ENCODE measurements around the gene NTN1. TPM values are rescaled to one million over a fixed set of nuclear protein-coding genes. Genes with fewer than 3 reads are reported as not detected.

NTN1 gene
- total RNA-seq, 4 donors from 2014 or later = 5.9 to 11.6 (median 8.5) TPM

- DNase-seq (ENCODE audit: low spot score in 2 of 2) = no peak
- no peak overlapping the region for H3K4me3 ChIP-seq (ENCODE audit: low read depth, poor library complexity, severe bottlenecking)
- intact Hi-C loops (cut with DNase I; ENCODE audit: low total_unique reads) = no loop called here
- no peak for TF ChIP-seq POLR2A (IDR thresholded peaks at IDR 0.05)
- 68 to 72% methylated on average over 23 of the region's 23 CpGs for WGBS, 2 donors
Measured at GRCh38 chr17:9231449-9232154, 210.3 kb downstream of the NTN1 start.

GRCh38 chr17:9232155-9232475, 210.8 kb downstream of the NTN1 start:
- TF ChIP-seq CTCF (IDR thresholded peaks at IDR 0.05) (no peak), POLR2A (IDR thresholded peaks at IDR 0.05) (no peak)
- no peak overlapping the region for H3K4me3 ChIP-seq (ENCODE audit: low read depth, poor library complexity, severe bottlenecking)
- WGBS, 2 donors = 83 to 96% methylated on average over 3 to 5 of the region's 6 CpGs
- intact Hi-C loops (cut with DNase I; ENCODE audit: low total_unique reads) = no loop called here
- no peak for DNase-seq (ENCODE audit: low spot score in 2 of 2)

GRCh38 chr17:9232591-9233270, 211.4 kb downstream of the NTN1 start:
- WGBS, 2 donors = 53 to 78% methylated on average over 14 to 22 of the region's 22 CpGs
- no peak for DNase-seq (ENCODE audit: low spot score in 2 of 2)
- no peak overlapping the region for H3K4me3 ChIP-seq (ENCODE audit: low read depth, poor library complexity, severe bottlenecking)
- TF ChIP-seq POLR2A (IDR thresholded peaks at IDR 0.05) = no peak
- no peak for TF ChIP-seq CTCF (IDR thresholded peaks at IDR 0.05)
- intact Hi-C loops (cut with DNase I; ENCODE audit: low total_unique reads) = no loop called here

- no peak for TF ChIP-seq POLR2A (IDR thresholded peaks at IDR 0.05)
- TF ChIP-seq CTCF (IDR thresholded peaks at IDR 0.05) = no peak
- WGBS, 2 donors = 67 to 92% methylated on average over 4 to 9 of the region's 9 CpGs
- intact Hi-C loops (cut with DNase I; ENCODE audit: low total_unique reads) = no loop called here
Measured at GRCh38 chr17:9233271-9233599, 211.9 kb downstream of the NTN1 start.

GRCh38 chr17:9233761-9234160, 212.5 kb downstream of the NTN1 start:
- DNase-seq (ENCODE audit: low spot score in 2 of 2) = no peak
- TF ChIP-seq POLR2A (IDR thresholded peaks at IDR 0.05) = no peak
- no peak for TF ChIP-seq CTCF (IDR thresholded peaks at IDR 0.05)
- WGBS, 2 donors = 83 to 90% methylated on average over 5 to 6 of the region's 7 CpGs
- intact Hi-C loops (cut with DNase I; ENCODE audit: low total_unique reads) = no loop called here
- H3K4me3 ChIP-seq (ENCODE audit: low read depth, poor library complexity, severe bottlenecking) = no peak overlapping the region

More at GRCh38 chr17:9233271-9233599, 211.9 kb downstream of the NTN1 start:
- no peak for DNase-seq (ENCODE audit: low spot score in 2 of 2)
- H3K4me3 ChIP-seq (ENCODE audit: low read depth, poor library complexity, severe bottlenecking) = no peak overlapping the region

- 89% methylated on average over 8 of the region's 8 CpGs for WGBS, 2 donors
- TF ChIP-seq POLR2A (IDR thresholded peaks at IDR 0.05) (no peak), CTCF (IDR thresholded peaks at IDR 0.05) (no peak)
- DNase-seq (ENCODE audit: low spot score in 2 of 2) = no peak
- no peak overlapping the region for H3K4me3 ChIP-seq (ENCODE audit: low read depth, poor library complexity, severe bottlenecking)
- intact Hi-C loops (cut with DNase I; ENCODE audit: low total_unique reads) = no loop called here
Measured at GRCh38 chr17:9234389-9234945, 213.2 kb downstream of the NTN1 start.
